Gastroesophageal sphincter (tissue), 4 donors: Measurements from ENCODE around the gene CES3. TPM values are rescaled to one million over a fixed set of nuclear protein-coding genes. Genes with fewer than 3 reads are reported as not detected.
"Not testable (repeated sequence)": the region's sequence is repeated elsewhere in the genome, so short reads cannot be mapped to it uniquely, and the experiment has no call there.

Experiments
- ATAC-seq: fragments of 150-250 bp; one replicate; pipeline ENCODE4 v1.9.1; 2016; ENCODE audit warnings: mild to moderate bottlenecking, moderate library complexity
- H3K27ac ChIP-seq, 4 donors: fragments of 200-600 bp; sonication (generic) in 3 of 4; 1 replicate in 3 of 4; 2 replicates in 1 of 4; pipeline ENCODE4 v1.5.1; 2016 to 2019
- H3K27me3 ChIP-seq: fragments of 200-600 bp; sonication (generic); one replicate; pipeline ENCODE4 v1.5.1; 2019
- H3K36me3 ChIP-seq, 2 donors: fragments of 200-600 bp; sonication (generic); one replicate each; pipeline ENCODE4 v1.5.1; 2019; ENCODE audit warnings: control low read depth in 1 of 2
- H3K4me1 ChIP-seq, 3 donors: fragments of 200-600 bp; sonication (generic); 1 replicate in 2 of 3; 2 replicates in 1 of 3; pipeline ENCODE4 v1.5.1; 2016 to 2019; ENCODE audit warnings: control low read depth in 2 of 3
- H3K4me3 ChIP-seq, 2 donors: fragments of 200-600 bp; sonication (generic); one replicate each; pipeline ENCODE4 v1.5.1; 2019; ENCODE audit warnings: mild to moderate bottlenecking in 1 of 2, moderate library complexity in 1 of 2
- H3K9me3 ChIP-seq, 3 donors: fragments of 200-600 bp; sonication (generic); one replicate each; pipeline ENCODE4 v1.5.1; 2017 to 2019; ENCODE audit warnings: control low read depth in 2 of 3
- CTCF ChIP-seq, 4 experiments: fragments of 200-600 bp in 2 of 4; fragments of 450-650 bp in 2 of 4; sonication (generic) in 1 of 4; IDR thresholded peaks; one replicate each; pipeline ENCODE4 v1.5.1; 2017 to 2019; ENCODE audit warnings: antibody characterized with exemption in 4 of 4, mild to moderate bottlenecking in 2 of 4, moderate library complexity in 2 of 4
- EP300 ChIP-seq: sonication (generic); formaldehyde crosslinking; IDR thresholded peaks from one replicate; pipeline ENCODE4 v1.6.1; 2017; ENCODE audit warnings: antibody characterized with exemption, mild to moderate bottlenecking
- POLR2A ChIP-seq, 2 donors: fragments of 450-650 bp; IDR thresholded peaks; one replicate each; pipeline ENCODE4 v1.6.1; 2017; ENCODE audit warnings: antibody characterized with exemption in 2 of 2, mild to moderate bottlenecking in 2 of 2, moderate library complexity in 1 of 2
- POLR2AphosphoS5 ChIP-seq: sonication (generic); formaldehyde crosslinking; IDR thresholded peaks from one replicate; pipeline ENCODE4 v1.6.1; 2017; ENCODE audit warnings: antibody characterized with exemption
- WGBS, 2 donors: methylation state at CpG; one replicate each; pipeline ENCODE4 v1.1.5; 2018; ENCODE audit warnings: low coverage in 1 of 2; 5-methylcytosine and 5-hydroxymethylcytosine counted together
- total RNA-seq, 4 donors: library from RNA; depleted of rRNA; stranded (reverse); fragments of >200 nt; gene quantifications; one replicate each; pipeline ENCODE4 v1.1.0, GENCODE V29; 2016

Gene CES3
- total RNA-seq, 4 donors from 2014 or later = 0.13 to 0.49 (median 0.39) TPM; not detected in 1

GRCh38 chr16:66939366-66939765 lies 21.7 kb upstream of the CES3 start:
- no peaks in the 10 kb centered on the region for H3K27me3 ChIP-seq
- ATAC-seq = no peak
- no peak overlapping the region for H3K27ac ChIP-seq
- no peaks in the 10 kb centered on the region for H3K9me3 ChIP-seq
- peaks cover 0 to 33% (median 17%) of the 10 kb centered on the region in 3 donors for H3K4me1 ChIP-seq
- no peak for TF ChIP-seq CTCF (IDR thresholded peaks at IDR 0.05)
- no peak for TF ChIP-seq POLR2AphosphoS5
- TF ChIP-seq POLR2A (IDR thresholded peaks at IDR 0.05) = no peak
- TF ChIP-seq EP300 = no peak
- no peak overlapping the region for H3K4me3 ChIP-seq
- peaks cover 0 to 76% of the 10 kb centered on the region in 2 donors for H3K36me3 ChIP-seq

GRCh38 chr16:66940236-66940635 lies 20.8 kb upstream of the CES3 start:
- ATAC-seq = no peak
- WGBS, 2 donors = no CpG with 5 or more reads among the region's 16 CpGs
- H3K36me3 ChIP-seq = peaks cover 0 to 76% of the 10 kb centered on the region in 2 donors

GRCh38 chr16:66942981-66943380 lies 18.1 kb upstream of the CES3 start:
- WGBS, 2 donors = 86% methylated on average over 5 of the region's 5 CpGs; no CpG with 5 or more reads in 1 of the 2 donors
- peaks cover 0 to 62% of the 10 kb centered on the region in 2 donors for H3K36me3 ChIP-seq
- H3K27me3 ChIP-seq = no peaks in the 10 kb centered on the region
- TF ChIP-seq EP300 = no peak
- peaks cover 0 to 15% (median 2%) of the 10 kb centered on the region in 3 donors for H3K4me1 ChIP-seq
- H3K27ac ChIP-seq = no peak overlapping the region
- no peak for ATAC-seq
- H3K9me3 ChIP-seq = no peaks in the 10 kb centered on the region
- no peak overlapping the region for H3K4me3 ChIP-seq

More at GRCh38 chr16:66940236-66940635, 20.8 kb upstream of the CES3 start:
- Histone ChIP-seq H3K4me3 (no peak overlapping the region), H3K4me1 (peaks cover 0 to 30% (median 16%) of the 10 kb centered on the region in 3 donors), H3K27me3 (no peaks in the 10 kb centered on the region), H3K9me3 (no peaks in the 10 kb centered on the region), H3K27ac (no peak overlapping the region)
- TF ChIP-seq POLR2A (IDR thresholded peaks at IDR 0.05) (no peak), CTCF (IDR thresholded peaks at IDR 0.05) (no peak), EP300 (no peak), POLR2AphosphoS5 (no peak)

GRCh38 chr16:66943426-66944053 lies 17.5 kb upstream of the CES3 start:
- peaks cover 0 to 18% (median 5%) of the 10 kb centered on the region in 3 donors for H3K4me1 ChIP-seq
- TF ChIP-seq POLR2AphosphoS5 (no peak), POLR2A (IDR thresholded peaks at IDR 0.05) (no peak)
- no peak for ATAC-seq
- H3K36me3 ChIP-seq = peaks cover 0 to 56% of the 10 kb centered on the region in 2 donors
- H3K9me3 ChIP-seq = no peaks in the 10 kb centered on the region
- H3K27me3 ChIP-seq = no peaks in the 10 kb centered on the region
- WGBS, 2 donors = no CpG with 5 or more reads among the region's 15 CpGs
- no peak overlapping the region for H3K27ac ChIP-seq
- no peak overlapping the region for H3K4me3 ChIP-seq

- Histone ChIP-seq H3K4me3 (no peak overlapping the region), H3K27ac (no peak overlapping the region), H3K9me3 (no peaks in the 10 kb centered on the region), H3K36me3 (peaks cover 0 to 51% of the 10 kb centered on the region in 2 donors), H3K27me3 (no peaks in the 10 kb centered on the region), H3K4me1 (peaks cover 0 to 23% (median 9%) of the 10 kb centered on the region in 3 donors)
- TF ChIP-seq POLR2AphosphoS5 = no peak
- no peak for TF ChIP-seq CTCF (IDR thresholded peaks at IDR 0.05)
- no peak for TF ChIP-seq POLR2A (IDR thresholded peaks at IDR 0.05)
- TF ChIP-seq EP300 = no peak
- ATAC-seq = no peak
- 68% methylated on average over 3 of the region's 5 CpGs; no CpG with 5 or more reads in 1 of the 2 donors for WGBS, 2 donors
Observed at GRCh38 chr16:66944054-66944441, 17.0 kb upstream of the CES3 start.

- Histone ChIP-seq H3K4me1 (peaks cover 0 to 27% (median 9%) of the 10 kb centered on the region in 3 donors), H3K36me3 (peaks cover 0 to 42% of the 10 kb centered on the region in 2 donors), H3K27ac (peak overlapping the region in 1 of 4 donors; percentile 10)
- H3K4me3 ChIP-seq, H3K9me3 ChIP-seq, ATAC-seq, H3K27me3 ChIP-seq: not testable (repeated sequence)
- 78% methylated on average over 6 of the region's 9 CpGs; no CpG with 5 or more reads in 1 of the 2 donors for WGBS, 2 donors
Observed at GRCh38 chr16:66944971-66945370, 16.1 kb upstream of the CES3 start.
